NK-92 treated with Interleukin-12 subunit alpha and Interleukin-12 subunit beta, amount 100 ng/mL, for 24 hours (cell line): ENCODE measurements around the gene TRAK1.
"Not testable (repeated sequence)": the region's sequence is repeated elsewhere in the genome, so short reads cannot be mapped to it uniquely, and the experiment has no call there.

ENCODE experiments used
- DNase-seq: peaks from one replicate; lab custom pipeline; 2025; lab: John Stamatoyannopoulos, UW

TRAK1 gene

DNA sequence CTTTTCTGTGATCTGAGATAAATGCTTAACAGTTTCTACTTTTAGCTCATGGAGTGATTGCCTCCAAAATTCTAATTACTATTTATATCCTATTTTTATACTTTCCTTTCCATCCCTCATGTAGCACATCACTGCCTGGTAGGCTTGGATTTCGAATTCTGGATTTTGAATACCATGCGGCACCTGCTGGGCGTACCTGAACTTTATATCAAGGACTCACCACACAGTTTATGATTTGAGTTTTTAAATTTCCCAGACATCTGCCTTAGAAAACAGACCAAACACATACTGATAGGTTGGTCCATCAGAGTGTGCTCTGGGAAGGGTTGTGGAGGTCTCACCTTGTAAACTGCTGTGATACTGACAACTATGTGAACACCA, 6.4 kb downstream of the TRAK1 start:
- no peak for DNase-seq

GRCh38 chr3:42098171-42098570, 7.0 kb downstream of the TRAK1 start:
- DNase-seq: no peak

DNA sequence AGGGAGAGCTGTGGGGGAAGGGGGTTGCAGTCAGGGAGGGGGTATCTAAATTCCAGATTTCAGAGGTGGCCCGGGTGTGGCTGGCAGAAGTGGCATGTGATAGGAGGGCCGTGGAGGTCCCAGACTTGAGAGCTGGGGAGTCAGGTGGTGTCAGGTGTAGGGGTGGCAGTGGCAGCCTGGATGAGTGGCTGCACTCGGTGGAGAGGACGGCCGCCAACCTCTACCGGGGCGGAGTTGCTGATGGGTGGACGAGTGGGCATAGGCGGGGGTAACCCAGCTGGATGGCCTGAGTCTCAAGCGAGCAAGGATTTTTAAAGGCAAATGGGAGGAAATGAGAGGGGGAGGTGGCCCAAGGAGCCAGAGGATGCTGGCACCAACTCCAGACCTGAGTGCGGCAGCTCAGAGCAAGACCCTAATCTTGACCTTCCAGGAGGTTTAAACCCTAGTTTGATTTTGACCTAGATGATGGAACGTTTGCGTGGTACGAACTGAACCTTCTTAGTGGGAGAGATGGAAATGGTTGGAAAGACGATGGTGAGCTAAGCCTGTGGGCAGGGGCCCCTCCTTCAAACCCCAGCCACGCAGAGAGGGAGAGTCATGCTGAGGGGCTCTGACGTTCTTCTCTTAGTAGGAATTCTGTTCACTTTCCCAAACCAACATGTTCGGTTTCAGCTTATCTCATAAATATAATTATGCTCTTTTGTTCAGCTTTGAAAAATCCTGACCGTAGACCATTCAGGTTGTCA, 8.0 kb downstream of the TRAK1 start:
- no peak for DNase-seq

DNA sequence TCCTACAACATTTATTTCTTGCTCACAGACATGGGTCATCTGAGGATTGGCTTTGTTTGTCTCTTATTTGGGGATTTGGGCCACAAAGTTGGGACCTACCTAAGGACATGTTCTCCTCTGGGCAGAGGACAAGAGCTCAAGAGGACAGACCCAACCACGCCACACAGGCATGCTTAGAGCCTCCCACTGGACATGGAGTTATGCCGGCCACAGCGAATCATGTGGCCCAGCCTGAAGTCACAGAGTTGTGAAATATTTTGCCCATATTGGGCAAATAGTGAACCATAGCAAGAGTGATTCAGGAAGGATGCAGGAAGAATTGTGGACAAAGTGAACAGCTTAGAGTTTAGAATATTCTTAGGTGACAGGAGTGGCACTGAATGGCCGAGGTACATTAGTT, 9.9 kb downstream of the TRAK1 start:
- DNase-seq: no peak

DNA sequence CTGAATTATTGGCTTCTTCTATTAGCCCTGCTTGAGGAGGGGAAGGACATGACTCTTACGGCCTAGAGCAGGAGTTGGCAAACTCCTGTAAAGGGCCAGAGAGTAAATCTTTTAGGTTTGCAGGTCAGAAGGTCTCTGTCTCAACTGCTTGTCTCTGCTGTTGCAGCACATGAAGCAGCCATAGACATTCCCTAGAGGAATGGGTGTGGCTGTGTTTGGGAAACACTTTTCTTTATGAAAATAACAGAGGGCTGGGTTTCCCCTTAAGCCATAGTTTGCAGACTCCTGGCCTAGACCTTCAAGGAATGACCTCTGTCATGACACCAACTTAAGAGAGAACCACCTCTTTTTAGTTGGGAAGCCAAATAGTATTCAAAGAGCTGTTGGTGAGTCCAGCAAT, 10.3 kb downstream of the TRAK1 start:
- DNase-seq: no peak

DNA sequence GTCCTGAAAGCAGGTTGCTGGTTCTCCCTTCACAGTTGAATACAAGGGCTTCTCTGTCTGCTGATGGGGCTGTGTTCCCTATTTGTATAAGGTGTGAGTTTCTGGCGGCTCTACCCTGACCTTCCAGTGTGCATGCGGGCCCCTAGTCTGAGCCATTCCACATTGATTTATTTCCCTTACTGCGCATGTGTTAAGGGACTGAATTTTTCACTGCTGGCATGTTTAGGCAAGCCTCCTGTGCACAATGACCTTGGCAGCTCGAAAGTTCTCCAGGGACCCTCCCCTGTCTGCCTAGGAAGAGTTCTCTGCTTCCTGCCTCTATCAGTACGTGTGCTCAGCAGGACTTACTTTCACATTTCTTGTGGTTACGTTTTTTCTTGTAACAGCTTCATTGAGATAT, 11.4 kb downstream of the TRAK1 start:
- DNase-seq: no peak

- not testable (repeated sequence) for DNase-seq
Observed at GRCh38 chr3:42103921-42104665, 12.9 kb downstream of the TRAK1 start.

DNA sequence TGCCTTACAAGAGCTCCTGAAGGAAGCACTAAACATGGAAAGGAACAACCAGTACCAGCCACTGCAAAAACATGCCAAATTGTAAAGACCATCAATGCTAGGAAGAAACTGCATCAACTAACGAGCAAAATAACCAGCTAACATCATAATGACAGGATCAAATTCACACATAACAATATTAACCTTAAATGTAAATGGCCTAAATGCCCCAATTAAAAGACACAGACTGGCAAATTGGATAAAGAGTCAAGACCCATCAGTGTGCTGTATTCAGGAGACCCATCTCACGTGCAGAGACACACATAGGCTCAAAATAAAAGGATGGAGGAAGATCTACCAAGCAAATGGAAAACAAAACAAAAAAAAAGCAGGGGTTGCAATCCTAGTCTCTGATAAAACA, 14.8 kb downstream of the TRAK1 start:
- not testable (repeated sequence) for DNase-seq

DNA sequence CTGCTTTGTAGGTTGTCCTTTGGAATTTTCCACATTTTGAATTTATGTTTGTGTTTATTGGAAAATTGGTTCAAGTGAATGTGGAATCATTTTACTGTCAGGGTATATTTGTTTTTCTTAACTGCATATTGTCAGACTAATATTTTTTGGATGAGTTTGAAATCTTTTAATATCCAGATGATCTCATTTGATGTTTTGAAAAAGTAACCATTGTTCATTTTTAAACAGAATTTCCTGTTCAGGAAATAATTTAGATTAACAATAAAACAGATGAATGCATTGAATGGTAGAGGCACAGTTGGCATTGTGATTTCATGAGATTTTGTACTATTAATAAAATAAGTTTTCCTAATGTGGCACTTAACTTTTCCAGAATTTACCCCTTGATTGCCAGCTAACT, 15.5 kb downstream of the TRAK1 start:
- DNase-seq: no peak

- DNase-seq: no peak
Observed at GRCh38 chr3:42110631-42111030, 19.5 kb downstream of the TRAK1 start.

GRCh38 chr3:42114130-42114725, 23.1 kb downstream of the TRAK1 start:
- DNase-seq: no peak

GRCh38 chr3:42115215-42115614, 24.1 kb downstream of the TRAK1 start:
- no peak for DNase-seq

DNA sequence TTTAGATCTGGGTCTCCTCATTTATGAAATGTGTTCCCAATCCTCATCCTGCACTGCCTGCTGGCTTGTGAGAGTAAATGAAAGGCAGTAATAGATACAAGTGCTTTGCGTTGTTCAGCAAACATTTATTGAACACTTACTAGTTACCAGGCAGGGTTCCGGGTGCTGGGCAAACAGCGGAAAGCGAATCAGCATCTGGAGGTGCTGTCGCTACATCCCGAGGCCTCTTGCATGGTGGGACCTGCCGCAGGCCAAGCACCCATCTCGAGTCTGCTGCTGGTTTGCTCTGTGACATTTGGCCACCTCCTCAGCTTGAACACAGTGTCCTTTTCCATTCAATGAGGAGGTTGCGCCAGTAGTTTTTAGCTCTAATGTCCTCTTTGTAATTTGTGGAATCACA, 24.8 kb downstream of the TRAK1 start:
- DNase-seq: no peak

DNA sequence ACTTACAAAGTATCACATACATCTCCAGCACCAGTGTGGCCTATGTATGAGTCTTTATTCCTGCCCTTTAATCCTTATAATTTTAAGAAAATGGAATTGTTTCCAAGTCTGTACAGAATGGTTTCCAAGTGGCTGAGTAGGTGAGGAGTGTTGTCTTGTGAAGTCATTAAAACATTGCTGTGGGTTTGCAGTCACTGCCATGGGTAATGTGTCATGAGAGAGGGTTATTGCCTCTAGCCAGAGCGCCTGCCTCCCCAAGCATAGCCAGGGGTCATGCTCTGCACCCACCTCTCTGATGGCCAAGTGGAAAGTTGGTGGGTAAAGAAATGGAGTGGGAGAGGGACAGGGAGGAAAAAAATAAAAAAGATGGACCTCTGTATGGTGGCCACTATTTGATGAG, 25.3 kb downstream of the TRAK1 start:
- no peak for DNase-seq

GRCh38 chr3:42117175-42118008, 26.2 kb downstream of the TRAK1 start:
- DNase-seq: no peak

GRCh38 chr3:42118762-42119361, 27.7 kb downstream of the TRAK1 start:
- no peak for DNase-seq

DNA sequence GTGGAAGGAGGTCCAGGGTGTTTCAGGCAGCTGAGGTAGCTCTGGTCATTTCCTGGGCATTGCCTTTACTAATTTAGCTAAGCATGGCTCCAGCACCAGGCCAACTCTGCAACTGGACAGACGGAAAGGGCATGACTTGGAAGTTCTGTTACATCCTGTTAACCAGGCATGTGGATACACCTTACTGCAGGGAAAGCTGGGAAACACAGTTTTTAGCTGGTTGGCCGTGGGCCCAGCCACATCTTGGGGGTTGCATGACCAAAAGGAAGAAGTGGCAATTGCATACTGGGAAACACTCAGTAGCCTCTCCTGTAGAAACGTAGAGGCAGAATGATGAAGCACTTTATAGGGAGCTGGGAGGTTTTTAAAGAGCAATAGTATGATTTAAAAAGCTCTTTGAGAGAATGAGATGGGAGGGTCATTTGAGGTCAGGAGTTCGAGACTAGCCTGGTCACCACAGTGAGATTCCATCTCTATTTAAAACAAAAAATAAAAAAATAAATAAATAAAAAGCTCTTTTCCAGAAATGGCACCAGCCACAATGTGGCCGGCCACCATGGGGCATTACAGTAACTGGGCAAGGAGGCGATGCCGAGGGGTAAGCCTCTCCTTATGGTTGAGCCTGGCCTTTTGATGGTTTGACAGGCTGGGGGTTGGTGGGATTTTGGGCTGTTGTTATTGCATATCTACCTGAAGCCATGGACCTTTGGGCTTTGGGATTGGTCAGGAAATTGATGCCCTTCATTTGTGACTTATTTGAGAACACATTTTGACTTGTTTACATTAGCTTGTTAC, 28.6 kb downstream of the TRAK1 start:
- no peak for DNase-seq

GRCh38 chr3:42120866-42121265, 29.7 kb downstream of the TRAK1 start:
- no peak for DNase-seq

- no peak for DNase-seq
Observed at GRCh38 chr3:42122261-42123011, 31.3 kb downstream of the TRAK1 start.

DNA sequence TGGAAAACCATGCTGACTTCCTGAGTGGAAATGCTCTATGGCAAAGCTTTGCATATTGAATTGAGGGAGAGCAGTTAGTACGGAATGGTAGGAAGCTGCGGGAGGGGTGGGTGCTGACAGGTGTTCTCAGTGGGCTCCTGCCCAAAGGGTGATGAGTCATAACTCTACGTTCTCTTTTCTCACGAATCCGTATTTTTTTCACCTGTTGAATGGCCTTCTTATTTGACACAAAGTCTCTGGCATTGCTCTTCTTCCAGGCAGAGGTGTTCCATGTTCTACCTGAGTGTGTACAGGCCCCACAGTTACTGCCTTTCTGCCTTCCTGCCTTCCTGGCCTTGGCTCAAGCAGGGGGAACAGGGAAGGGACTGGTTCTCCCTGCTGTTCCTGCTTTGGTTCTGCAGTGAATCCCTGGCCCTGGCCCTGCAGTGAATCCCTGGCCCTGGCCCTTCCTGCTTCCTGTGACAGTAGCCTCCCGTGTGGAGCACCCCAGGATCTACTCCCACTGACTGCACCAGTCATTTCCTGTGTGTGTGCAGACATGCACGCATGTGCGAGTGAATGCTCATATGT, 31.9 kb downstream of the TRAK1 start:
- no peak for DNase-seq
